HepG2 (cell line): ENCODE data around the gene SHBG. TPM values are rescaled to one million over a fixed set of nuclear protein-coding genes. Genes with fewer than 3 reads are reported as not detected.

Source experiments
- DNMT1 ChIP-seq: sonication (generic); formaldehyde crosslinking; IDR thresholded peaks from 2 replicates; pipeline ENCODE4 v1.5.1; 2020; ENCODE audit warnings: mild to moderate bottlenecking, missing genetic modification reagents
- E2F2 ChIP-seq: sonication (generic); formaldehyde crosslinking; IDR thresholded peaks from 2 replicates; pipeline ENCODE4 v1.4.0; 2020; ENCODE audit warnings: missing genetic modification reagents, borderline replicate concordance
- IKZF4 ChIP-seq: sonication (generic); formaldehyde crosslinking; IDR thresholded peaks from 2 replicates; pipeline ENCODE4 v1.5.1; 2020; ENCODE audit warnings: borderline replicate concordance, mild to moderate bottlenecking, low read depth, missing genetic modification reagents; ENCODE audit errors: not compliant biosample characterization
- MIER3 ChIP-seq: IDR thresholded peaks from 2 replicates; pipeline ENCODE4 v1.6.1; 2016; ENCODE audit warnings: missing compliant biosample characterization, borderline replicate concordance
- MTF2 ChIP-seq: sonication (generic); formaldehyde crosslinking; IDR thresholded peaks from 2 replicates; pipeline ENCODE4 v1.5.0; 2020; ENCODE audit warnings: missing genetic modification reagents, borderline replicate concordance
- MXI1 ChIP-seq: IDR thresholded peaks from 3 replicates; pipeline ENCODE4 v1.6.1; 2012; ENCODE audit warnings: low read depth, low read length, inconsistent platforms, borderline replicate concordance
- SOX5 ChIP-seq: IDR thresholded peaks from 2 replicates; pipeline ENCODE4 v1.6.1; 2016; ENCODE audit warnings: borderline replicate concordance
- SUZ12 ChIP-seq: fragments of 150-350 bp; IDR thresholded peaks from 2 replicates; pipeline ENCODE4 v1.6.1; 2014; ENCODE audit warnings: low read depth, low read length
- TBX2 ChIP-seq: sonication (generic); formaldehyde crosslinking; IDR thresholded peaks from 2 replicates; pipeline ENCODE4 v1.5.0; 2020; ENCODE audit warnings: missing genetic modification reagents, mild to moderate bottlenecking, borderline replicate concordance
- TCF7L2 ChIP-seq: IDR thresholded peaks from 2 replicates; pipeline ENCODE4 v1.6.1; 2011; ENCODE audit warnings: mild to moderate bottlenecking, low read depth, low read length, moderate library complexity
- THAP11 ChIP-seq: IDR thresholded peaks from 2 replicates; pipeline ENCODE4 v1.6.1; 2016; ENCODE audit warnings: missing biosample characterization, missing genetic modification reagents
- TRIM22 ChIP-seq: fragments of 450-650 bp; IDR thresholded peaks from 2 replicates; pipeline ENCODE4 v1.6.1; 2017
- ZMAT3 ChIP-seq: sonication (generic); formaldehyde crosslinking; conservative IDR thresholded peaks from 2 replicates; pipeline ENCODE4 v1.7.0; 2021; ENCODE audit warnings: missing genetic modification reagents
- ZNF17 ChIP-seq: sonication (generic); formaldehyde crosslinking; IDR thresholded peaks from 2 replicates; pipeline ENCODE4 v1.5.0; 2020; ENCODE audit warnings: mild to moderate bottlenecking, missing genetic modification reagents
- ZNF20 ChIP-seq: sonication (generic); formaldehyde crosslinking; IDR thresholded peaks from 2 replicates; pipeline ENCODE4 v1.4.0; 2020; ENCODE audit warnings: mild to moderate bottlenecking, moderate library complexity, missing genetic modification reagents
- ZNF235 ChIP-seq: sonication (generic); formaldehyde crosslinking; IDR thresholded peaks from 2 replicates; pipeline ENCODE4 v1.8.1; 2023; ENCODE audit warnings: mild to moderate bottlenecking, missing genetic modification reagents, borderline replicate concordance
- ZNF530 ChIP-seq: sonication (generic); formaldehyde crosslinking; IDR thresholded peaks from 2 replicates; pipeline ENCODE4 v1.5.0; 2020; ENCODE audit warnings: low read depth, mild to moderate bottlenecking, missing genetic modification reagents
- ZNF556 ChIP-seq: sonication (generic); formaldehyde crosslinking; IDR thresholded peaks from 2 replicates; pipeline ENCODE4 v1.4.0; 2020; ENCODE audit warnings: mild to moderate bottlenecking, missing genetic modification reagents, borderline replicate concordance
- ZNF83 ChIP-seq: sonication (generic); formaldehyde crosslinking; IDR thresholded peaks from 2 replicates; pipeline ENCODE4 v1.4.0; 2020; ENCODE audit warnings: missing genetic modification reagents, mild to moderate bottlenecking, borderline replicate concordance
- polyA plus RNA-seq, 8 experiments: library from polyadenylated mRNA; depleted of rRNA in 3 of 8; stranded (reverse) in 7 of 8; unstranded in 1 of 8; fragments of >200 nt; fragmentation: Illumina TruSeq in 4 of 8; extraction: Trizol in 4 of 8; gene quantifications; 2 replicates each; pipeline versions ENCODE4 v1.2.1 to v1.2.3, GENCODE V29; 2011 to 2016; ENCODE audit warnings: low read depth in 4 of 8, missing spikeins in 1 of 8, mixed read lengths in 1 of 8; ENCODE audit not compliant: insufficient read depth in 1 of 8
- total RNA-seq, 5 experiments: library from RNA; depleted of rRNA; stranded (reverse); fragments of >200 nt; fragmentation: Illumina TruSeq; extraction: Trizol; gene quantifications; 2 replicates each; pipeline ENCODE4 v1.2.3, GENCODE V29; 2016; ENCODE audit warnings: low read depth in 1 of 5
- TF ChIP-seq, protein P1 (sequence below): sonication (generic); formaldehyde crosslinking; IDR thresholded peaks from 2 replicates; pipeline ENCODE4 v1.9.0; 2021; ENCODE audit warnings: missing genetic modification reagents, borderline replicate concordance

The SHBG gene
- total and polyA plus RNA-seq, 2 of the 13 experiments (the other 11 are each of a cell fraction or from before 2014, with no cell fraction given): 4.0 to 6.1 TPM

DNA sequence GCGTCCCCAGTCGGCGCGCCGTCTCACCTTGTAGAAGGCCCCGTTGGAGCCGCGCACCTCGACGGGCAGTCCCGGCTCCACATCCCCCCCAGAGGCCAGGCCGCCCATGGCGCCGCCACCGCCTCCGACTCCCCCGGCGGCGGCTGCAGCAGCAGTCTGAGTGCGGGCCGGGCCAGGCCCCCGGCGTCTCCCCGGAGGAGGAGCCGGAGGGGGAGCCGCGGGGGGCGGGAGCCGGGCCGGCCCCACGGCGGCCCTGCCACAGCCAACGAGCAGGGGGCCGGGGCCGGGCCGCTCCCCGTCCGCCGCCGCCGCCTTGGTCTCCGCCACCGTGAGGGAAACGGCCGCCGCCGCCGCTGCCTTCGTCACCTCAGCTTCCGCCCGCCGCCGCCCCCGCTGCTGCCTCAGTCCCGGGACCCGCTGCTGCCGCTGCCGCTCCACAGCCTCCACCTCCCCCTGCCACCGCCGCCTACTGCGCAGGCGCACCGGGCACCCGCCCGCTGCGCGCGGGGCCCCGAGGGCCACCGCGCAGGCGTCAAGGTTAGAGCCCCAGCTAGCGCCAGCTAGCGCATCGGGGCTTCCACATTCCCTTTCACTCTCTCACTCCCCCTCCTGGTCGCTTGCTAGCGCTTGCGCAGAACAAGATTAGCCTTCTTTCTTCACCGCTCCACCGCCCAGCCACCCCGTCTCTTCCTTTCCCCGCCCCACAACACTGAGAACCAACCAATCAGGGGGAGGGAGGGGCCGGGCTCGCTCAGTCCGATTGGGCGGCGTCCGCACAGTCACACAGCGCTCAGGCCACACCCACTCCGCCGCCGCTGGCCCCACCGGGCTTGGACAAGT is 15.3 kb upstream of the SHBG start, which contains the start of gene FXR2 (continued):
- 0 out of 2 replicates have a peak, but pooled peaks have one; percentile 41 for TF ChIP-seq ZNF235 (CRISPR knock-in tag)
- TF ChIP-seq, protein P1, sequence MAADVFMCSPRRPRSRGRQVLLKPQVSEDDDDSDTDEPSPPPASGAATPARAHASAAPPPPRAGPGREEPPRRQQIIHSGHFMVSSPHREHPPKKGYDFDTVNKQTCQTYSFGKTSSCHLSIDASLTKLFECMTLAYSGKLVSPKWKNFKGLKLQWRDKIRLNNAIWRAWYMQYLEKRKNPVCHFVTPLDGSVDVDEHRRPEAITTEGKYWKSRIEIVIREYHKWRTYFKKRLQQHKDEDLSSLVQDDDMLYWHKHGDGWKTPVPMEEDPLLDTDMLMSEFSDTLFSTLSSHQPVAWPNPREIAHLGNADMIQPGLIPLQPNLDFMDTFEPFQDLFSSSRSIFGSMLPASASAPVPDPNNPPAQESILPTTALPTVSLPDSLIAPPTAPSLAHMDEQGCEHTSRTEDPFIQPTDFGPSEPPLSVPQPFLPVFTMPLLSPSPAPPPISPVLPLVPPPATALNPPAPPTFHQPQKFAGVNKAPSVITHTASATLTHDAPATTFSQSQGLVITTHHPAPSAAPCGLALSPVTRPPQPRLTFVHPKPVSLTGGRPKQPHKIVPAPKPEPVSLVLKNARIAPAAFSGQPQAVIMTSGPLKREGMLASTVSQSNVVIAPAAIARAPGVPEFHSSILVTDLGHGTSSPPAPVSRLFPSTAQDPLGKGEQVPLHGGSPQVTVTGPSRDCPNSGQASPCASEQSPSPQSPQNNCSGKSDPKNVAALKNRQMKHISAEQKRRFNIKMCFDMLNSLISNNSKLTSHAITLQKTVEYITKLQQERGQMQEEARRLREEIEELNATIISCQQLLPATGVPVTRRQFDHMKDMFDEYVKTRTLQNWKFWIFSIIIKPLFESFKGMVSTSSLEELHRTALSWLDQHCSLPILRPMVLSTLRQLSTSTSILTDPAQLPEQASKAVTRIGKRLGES (CRISPR knock-in tag): no peak
- TF ChIP-seq SUZ12: no peak
- no peak for TF ChIP-seq TRIM22
- no peak for TF ChIP-seq MIER3
- TF ChIP-seq SOX5: no peak
- 0 out of 2 replicates have a peak, but pooled peaks have one; percentile 29 for TF ChIP-seq ZNF556 (CRISPR knock-in tag)
- peak; percentile 64 for TF ChIP-seq THAP11
- 0 out of 2 replicates have a peak, but pooled peaks have one; percentile 31 for TF ChIP-seq DNMT1 (CRISPR knock-in tag)
- TF ChIP-seq ZNF83: no peak
- TF ChIP-seq E2F2 (CRISPR knock-in tag): no peak
- TF ChIP-seq MTF2 (CRISPR knock-in tag): no peak
- no peak for TF ChIP-seq ZNF17 (CRISPR knock-in tag)
- TF ChIP-seq ZNF530 (CRISPR knock-in tag): no peak
- no peak for TF ChIP-seq IKZF4
- no peak for TF ChIP-seq ZNF20
- TF ChIP-seq TCF7L2: no peak
- TF ChIP-seq TBX2 (CRISPR knock-in tag): no peak; the same call in 1 of the 2 replicates
- peak; percentile 13; the same call in 1 of the 2 replicates for TF ChIP-seq ZMAT3 (CRISPR knock-in tag)
- TF ChIP-seq MXI1: peak; percentile 34; the same call in 1 of the 3 replicates
